ENCODE measurements around the gene MAPK8.

DNA sequence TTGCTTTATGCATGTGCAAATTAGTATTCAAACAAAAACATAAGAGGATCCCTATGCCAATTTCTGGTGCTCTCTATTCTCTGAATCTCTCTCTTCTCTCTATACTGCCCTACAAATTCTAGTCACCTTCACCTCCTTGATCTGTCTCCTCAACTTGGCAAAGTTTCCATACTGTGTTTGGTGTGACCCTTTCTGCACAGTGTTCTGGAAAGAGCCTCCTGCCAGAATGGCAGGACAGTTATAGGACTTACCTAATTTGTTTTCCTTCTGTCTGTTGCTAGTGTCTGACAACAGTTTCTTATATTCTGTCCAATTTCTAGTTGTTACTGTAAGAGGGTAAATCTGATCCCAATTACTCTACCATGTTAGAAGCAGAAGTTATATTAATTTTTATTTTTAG lies 34.3 kb downstream of the MAPK8 start:
- TF ChIP-seq, protein P1, sequence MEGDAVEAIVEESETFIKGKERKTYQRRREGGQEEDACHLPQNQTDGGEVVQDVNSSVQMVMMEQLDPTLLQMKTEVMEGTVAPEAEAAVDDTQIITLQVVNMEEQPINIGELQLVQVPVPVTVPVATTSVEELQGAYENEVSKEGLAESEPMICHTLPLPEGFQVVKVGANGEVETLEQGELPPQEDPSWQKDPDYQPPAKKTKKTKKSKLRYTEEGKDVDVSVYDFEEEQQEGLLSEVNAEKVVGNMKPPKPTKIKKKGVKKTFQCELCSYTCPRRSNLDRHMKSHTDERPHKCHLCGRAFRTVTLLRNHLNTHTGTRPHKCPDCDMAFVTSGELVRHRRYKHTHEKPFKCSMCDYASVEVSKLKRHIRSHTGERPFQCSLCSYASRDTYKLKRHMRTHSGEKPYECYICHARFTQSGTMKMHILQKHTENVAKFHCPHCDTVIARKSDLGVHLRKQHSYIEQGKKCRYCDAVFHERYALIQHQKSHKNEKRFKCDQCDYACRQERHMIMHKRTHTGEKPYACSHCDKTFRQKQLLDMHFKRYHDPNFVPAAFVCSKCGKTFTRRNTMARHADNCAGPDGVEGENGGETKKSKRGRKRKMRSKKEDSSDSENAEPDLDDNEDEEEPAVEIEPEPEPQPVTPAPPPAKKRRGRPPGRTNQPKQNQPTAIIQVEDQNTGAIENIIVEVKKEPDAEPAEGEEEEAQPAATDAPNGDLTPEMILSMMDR (IDR thresholded peaks at IDR 0.05): no peak
- TF ChIP-seq POLR2A (IDR thresholded peaks at IDR 0.05) (no peak), POLR2AphosphoS5 (IDR thresholded peaks at IDR 0.05) (no peak)

Data from suprapubic skin (tissue), 4 donors.